ELR (cell line): Measurements from ENCODE around the gene MAGI2.
A peak's percentile ranks its signal among the peaks of the same experiment; 100 is the strongest.

Experiments
- DNase-seq: peaks from one replicate; pipeline ENCODE4 v3.0.0-alpha.2; 2015; ENCODE audit warnings: low read depth

The MAGI2 gene

GRCh38 chr7:78141522-78142281 lies 1311.8 kb downstream of the MAGI2 start:
- DNase-seq: peak; percentile 33

GRCh38 chr7:78140109-78140508 lies 1313.4 kb downstream of the MAGI2 start:
- DNase-seq: no peak

GRCh38 chr7:78139335-78139734 lies 1314.1 kb downstream of the MAGI2 start:
- peak; percentile 18 for DNase-seq

- DNase-seq: no peak
Observed at GRCh38 chr7:78134774-78135173, 1318.7 kb downstream of the MAGI2 start.

DNA sequence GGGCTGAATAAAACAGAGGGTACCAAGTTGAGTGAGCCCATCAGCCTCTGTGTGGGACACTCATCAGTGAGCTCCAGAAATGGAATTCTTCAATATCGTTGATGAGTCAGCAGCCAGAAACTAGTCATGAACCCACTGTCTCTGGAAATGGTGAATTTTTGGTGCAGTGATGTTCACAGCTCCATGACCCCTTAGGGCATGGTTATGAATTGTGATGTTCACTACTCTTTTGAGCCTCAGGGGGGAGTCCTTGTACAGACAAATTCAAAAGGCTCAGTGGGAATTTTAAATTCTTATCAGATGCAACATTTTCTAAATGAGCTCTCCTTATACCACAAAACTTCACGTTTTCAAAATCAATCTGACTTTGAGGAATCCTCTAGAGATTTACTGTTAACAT lies 1319.2 kb downstream of the MAGI2 start:
- DNase-seq: peak; percentile 85

DNA sequence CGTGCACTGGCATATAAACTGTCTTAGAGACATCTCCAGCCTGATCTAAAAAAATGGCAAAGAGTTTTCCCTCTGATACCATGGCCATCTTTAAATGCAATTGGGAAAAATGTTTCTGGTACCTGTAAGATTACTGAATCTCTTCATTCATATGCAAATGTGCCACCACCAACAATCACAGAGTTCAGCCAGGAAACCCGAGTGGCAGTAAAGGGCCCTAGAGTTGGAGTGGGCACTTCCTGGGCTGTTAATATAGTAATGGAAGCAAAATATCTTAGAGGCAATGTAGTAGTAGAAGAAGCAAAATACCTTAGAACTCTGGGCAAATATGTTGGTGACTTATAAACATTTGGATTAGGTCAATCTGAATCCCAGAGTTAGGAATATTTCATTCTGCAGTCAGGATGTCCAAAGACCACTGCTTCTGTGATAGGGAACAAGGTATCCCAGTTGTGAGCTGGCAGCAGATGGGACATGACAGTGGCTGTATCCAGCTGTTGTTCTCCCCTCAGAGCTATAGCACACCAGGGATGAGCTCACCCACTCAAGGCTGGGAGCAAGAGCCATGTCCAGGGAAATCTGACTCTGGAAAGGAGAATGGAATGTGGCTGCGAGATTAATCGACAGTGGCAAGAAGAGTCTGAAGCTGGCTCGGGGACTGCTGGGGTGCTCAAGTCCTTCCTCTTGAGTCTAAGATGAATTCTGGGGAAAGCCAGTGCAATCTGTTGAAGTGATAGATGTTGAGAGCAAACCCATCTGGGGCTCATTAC lies 1322.8 kb downstream of the MAGI2 start:
- no peak for DNase-seq

DNA sequence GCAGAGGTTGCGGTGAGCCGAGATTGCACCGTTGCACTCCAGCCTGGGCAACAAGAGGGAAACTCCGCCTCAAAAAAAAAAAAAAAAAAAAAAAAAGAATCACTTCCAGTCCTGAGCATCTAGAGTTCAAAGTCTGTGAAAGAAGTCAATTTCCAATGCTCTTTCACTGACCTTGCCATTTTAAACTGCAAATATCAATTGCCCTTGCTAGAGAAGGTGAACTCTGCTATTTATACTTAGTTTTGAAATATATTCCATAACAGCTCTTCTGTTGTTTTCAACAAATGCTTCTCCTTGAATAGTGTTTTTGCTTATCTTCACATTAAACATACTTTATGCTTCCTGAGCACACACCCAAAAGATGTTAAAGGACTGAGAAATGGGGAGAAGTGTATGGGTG lies 1323.6 kb downstream of the MAGI2 start:
- no peak for DNase-seq

GRCh38 chr7:78127009-78127408 lies 1326.5 kb downstream of the MAGI2 start:
- DNase-seq: no peak

DNA sequence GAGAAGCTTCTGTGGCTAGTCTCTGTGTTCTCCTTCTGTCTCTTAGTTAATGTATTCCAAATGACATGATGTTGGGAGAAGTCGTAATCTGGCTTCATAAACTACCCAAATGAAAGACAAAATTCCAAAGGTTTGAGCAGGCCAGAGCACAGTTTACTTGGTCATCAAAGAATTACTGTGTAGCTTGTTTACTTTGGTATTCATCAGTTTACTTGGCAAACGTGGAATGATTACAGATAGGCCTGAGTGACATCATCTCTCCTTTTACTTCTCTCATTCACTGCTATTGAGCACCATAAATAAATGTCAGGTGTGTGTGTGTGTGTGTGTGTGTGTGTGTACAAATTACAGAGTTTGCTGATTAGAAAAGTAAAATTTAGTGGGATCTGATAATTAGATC lies 1327.6 kb downstream of the MAGI2 start:
- DNase-seq: peak; percentile 31

GRCh38 chr7:78124216-78124615 lies 1329.3 kb downstream of the MAGI2 start:
- no peak for DNase-seq

- DNase-seq: no peak
Observed at GRCh38 chr7:78121888-78122287, 1331.6 kb downstream of the MAGI2 start.

DNA sequence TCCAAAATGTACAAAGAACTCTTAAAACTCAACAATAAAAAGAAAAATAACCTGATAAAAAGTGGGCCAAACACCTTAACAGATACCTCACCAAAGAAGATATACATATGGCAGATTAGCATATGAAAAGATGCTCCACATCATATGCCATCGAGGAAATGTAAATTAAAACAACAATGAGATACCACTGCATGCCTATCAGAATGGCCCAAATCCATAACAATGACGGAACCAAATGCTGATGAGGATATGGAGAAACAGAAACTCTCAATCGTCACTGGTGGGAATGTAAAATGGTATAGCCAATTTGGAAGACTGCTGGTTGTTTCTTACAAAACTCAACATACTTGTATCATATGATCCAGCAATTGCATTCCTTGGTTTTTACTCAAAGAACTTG lies 1335.0 kb downstream of the MAGI2 start:
- no peak for DNase-seq

GRCh38 chr7:78115876-78116275 lies 1337.6 kb downstream of the MAGI2 start:
- no peak for DNase-seq

DNA sequence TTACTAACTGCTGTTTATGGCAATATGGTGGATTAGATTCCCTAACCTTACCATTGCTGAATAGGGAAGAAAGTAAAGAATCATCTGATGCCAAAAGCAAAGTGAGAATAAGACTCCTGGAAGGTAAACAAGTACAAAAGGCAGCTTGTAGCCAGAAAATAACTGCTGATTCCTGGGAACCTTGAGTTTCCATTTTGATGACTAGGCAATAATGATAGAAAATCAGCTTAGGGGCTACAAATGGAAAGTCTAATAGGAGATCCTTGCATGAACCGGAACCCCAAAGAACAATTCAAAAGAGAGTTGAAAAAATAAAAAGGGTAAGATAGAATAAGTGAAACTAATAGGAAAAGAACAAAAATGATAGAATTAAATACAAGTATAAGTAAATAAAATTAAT lies 1338.5 kb downstream of the MAGI2 start:
- DNase-seq: no peak

- DNase-seq: no peak
Observed at GRCh38 chr7:78112488-78112887, 1341.0 kb downstream of the MAGI2 start.

DNA sequence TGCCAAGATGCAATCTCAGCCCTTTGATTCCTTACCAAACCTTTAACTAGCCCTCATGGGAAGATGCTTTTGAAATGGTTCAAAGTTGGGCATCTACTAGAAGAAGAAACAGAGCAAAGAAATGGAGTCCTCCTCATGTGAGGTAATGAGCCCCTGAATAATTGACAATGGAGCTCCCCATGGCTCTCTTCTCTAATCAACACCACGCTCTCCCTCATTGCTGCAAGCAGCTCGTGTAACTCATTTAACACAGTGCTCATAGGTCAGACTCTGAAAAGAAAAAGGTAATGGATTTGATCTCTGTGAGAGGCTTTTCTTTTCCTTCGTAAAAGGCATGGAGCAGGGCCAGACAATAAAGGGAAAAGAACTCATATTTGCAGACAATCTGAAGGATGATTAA lies 1342.1 kb downstream of the MAGI2 start:
- no peak for DNase-seq

DNA sequence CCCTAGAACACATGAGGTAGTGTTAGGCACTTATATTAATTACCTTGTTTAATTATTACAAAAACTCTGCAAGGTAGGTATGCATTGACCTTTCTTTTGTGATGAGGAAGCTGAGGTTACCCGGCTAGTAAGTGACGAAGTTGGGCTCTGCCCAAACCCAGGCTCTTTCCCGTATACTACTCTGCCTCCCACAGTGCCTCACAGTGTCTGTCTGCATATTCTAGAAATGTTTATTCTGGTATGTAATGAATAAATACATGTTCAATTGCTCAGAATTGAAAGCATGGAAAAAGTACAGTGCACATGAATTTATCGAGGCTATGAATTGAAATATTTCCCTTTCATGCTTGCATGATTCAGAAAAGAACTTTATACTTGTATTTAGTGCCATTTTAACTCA lies 1350.0 kb downstream of the MAGI2 start:
- DNase-seq: no peak

DNA sequence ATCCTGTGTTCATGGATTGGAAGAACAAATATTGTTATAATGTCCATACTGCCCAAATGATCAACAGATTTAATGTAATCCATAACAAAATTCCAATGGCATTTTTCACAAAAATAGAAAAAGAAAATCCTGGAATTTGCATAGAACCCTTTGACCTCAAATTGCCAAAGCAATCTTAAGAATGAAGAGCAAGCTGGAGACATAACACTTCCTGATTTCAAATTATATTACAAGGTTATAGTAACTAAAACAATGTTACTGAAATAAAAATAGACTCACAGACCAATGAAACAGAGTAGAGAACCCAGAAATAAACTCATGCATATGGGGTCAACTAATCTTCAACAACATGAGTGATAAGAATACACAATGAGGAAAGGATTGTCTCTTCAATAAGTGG lies 1352.4 kb downstream of the MAGI2 start:
- DNase-seq: no peak

DNA sequence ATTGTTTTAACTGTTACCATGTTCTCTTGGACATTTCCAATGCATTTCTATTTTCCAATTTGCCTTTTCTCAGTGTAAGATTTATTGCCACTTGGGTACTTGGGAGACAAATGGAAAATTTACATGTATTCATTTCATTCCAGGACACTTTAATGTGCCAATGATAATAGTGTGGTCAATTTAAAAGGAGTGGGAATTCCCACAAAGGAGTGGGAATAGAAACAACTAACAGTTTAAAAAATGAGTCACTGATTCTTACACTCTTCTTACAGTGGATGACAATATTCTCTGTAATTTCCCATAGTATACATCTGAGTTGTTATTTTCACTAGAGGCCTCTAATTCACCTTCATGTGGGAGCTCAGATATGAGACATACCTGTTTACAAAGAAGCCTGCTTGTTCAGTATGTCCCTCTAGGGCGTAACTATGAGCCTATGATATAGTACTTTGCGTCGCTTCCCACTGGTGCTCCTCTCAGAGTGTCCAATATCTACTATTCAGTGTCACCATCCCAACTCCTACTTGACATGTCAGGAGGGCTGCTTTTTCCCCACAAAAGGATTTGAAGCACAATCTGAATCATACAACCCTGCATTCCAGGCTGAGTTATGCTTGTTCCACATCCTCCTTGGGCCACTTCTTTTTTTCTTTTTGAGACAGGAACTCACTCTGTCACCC lies 1353.6 kb downstream of the MAGI2 start:
- peak; percentile 14 for DNase-seq

- peak; percentile 13 for DNase-seq
Observed at GRCh38 chr7:78095549-78095948, 1357.9 kb downstream of the MAGI2 start.

DNA sequence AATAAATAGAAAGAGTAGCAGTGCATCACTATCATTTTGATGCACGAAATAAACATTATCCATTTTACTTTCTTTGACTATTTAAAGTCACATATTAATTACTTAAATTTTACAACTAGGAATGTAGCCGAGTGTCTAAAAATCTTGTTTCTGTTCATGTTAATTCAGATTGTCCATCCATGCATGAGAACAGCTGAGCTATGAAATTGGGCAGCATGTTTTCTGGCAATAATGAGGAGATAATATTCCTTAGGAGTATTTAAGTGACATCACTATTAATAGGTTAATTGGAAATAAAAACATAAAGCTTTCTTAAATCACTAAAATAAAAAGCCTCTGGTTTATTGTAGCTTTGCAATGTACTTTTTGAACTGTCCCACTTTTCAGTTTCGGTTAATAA lies 1361.1 kb downstream of the MAGI2 start:
- no peak for DNase-seq

DNA sequence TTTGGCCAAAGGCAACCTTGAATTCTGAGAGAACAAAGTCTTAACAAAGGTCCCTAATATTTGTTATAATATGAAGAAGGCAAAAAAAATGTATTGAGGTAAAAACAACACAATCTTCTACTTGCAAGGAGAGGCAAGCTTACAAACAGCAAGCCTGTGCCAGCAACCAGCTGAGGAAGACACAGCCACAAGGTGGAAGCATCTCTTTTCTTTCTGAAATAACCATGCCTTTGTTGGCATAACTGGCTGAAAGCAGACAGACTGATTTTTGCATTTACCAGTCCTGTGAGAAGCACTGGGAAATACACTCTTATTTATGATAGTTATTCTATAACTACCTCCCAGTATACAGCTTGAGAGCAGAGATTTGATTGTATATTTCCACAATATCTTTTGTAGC lies 1362.9 kb downstream of the MAGI2 start:
- no peak for DNase-seq

GRCh38 chr7:78083476-78084120 lies 1369.9 kb downstream of the MAGI2 start:
- no peak for DNase-seq
